Mesenchymal stem cell (in vitro differentiated cells and primary cell): ENCODE measurements around the gene DNPEP.

Source experiments
- DNase-seq: peaks from one replicate; pipeline ENCODE4 v3.0.0-alpha.2; 2013
- H2AFZ ChIP-seq: one replicate; pipeline ENCODE4 v1.6.1; 2013; ENCODE audit warnings: low read depth, mild to moderate bottlenecking, control low read depth, inconsistent platforms, low read length, moderate library complexity
- H2AK5ac ChIP-seq: 2 replicates; pipeline ENCODE4 v1.6.1; 2013; ENCODE audit warnings: low read length, moderate library complexity, mild to moderate bottlenecking, inconsistent platforms; ENCODE audit not compliant: severe bottlenecking
- H2BK120ac ChIP-seq: one replicate; pipeline ENCODE4 v1.6.1; 2013; ENCODE audit warnings: low read depth, mild to moderate bottlenecking, inconsistent platforms, low read length, moderate library complexity
- H2BK12ac ChIP-seq, 2 experiments: one replicate each; pipeline ENCODE4 v1.6.1; 2013; ENCODE audit warnings: inconsistent platforms in 2 of 2, low read length in 2 of 2, mild to moderate bottlenecking in 2 of 2, moderate library complexity in 2 of 2, control low read depth in 1 of 2
- H2BK15ac ChIP-seq: one replicate; pipeline ENCODE4 v1.6.1; 2013; ENCODE audit warnings: mild to moderate bottlenecking, low read depth, inconsistent platforms; ENCODE audit not compliant: poor library complexity, severe bottlenecking
- H2BK5ac ChIP-seq: 2 replicates; pipeline ENCODE4 v1.6.1; 2013; ENCODE audit warnings: low read depth, mild to moderate bottlenecking, low read length, control low read depth, inconsistent platforms; ENCODE audit not compliant: poor library complexity, severe bottlenecking
- H3K14ac ChIP-seq, 2 experiments: one replicate each; pipeline ENCODE4 v1.6.1; 2013; ENCODE audit warnings: inconsistent platforms in 2 of 2, low read length in 2 of 2, control low read depth in 1 of 2, mild to moderate bottlenecking in 1 of 2, moderate library complexity in 1 of 2
- H3K18ac ChIP-seq, 2 experiments: one replicate each; pipeline ENCODE4 v1.6.1; 2013; ENCODE audit warnings: inconsistent platforms in 2 of 2, low read length in 2 of 2, control low read depth in 1 of 2, low read depth in 1 of 2, mild to moderate bottlenecking in 1 of 2
- H3K23ac ChIP-seq, 2 experiments: one replicate each; pipeline ENCODE4 v1.6.1; 2013; ENCODE audit warnings: inconsistent platforms in 2 of 2, low read length in 2 of 2, mild to moderate bottlenecking in 2 of 2, moderate library complexity in 2 of 2, control low read depth in 1 of 2
- H3K27ac ChIP-seq: 2 replicates; pipeline ENCODE4 v1.5.1; 2013; ENCODE audit warnings: mild to moderate bottlenecking, moderate library complexity, low read length, control low read depth, inconsistent platforms; ENCODE audit not compliant: poor library complexity, severe bottlenecking
- H3K27me3 ChIP-seq, 2 experiments: 2 replicates each; pipeline versions ENCODE4 v1.6.1 to v1.7.0; 2013; ENCODE audit warnings: low read length in 2 of 2, mild to moderate bottlenecking in 2 of 2, moderate library complexity in 2 of 2, control low read depth in 1 of 2, inconsistent platforms in 1 of 2; ENCODE audit not compliant: control insufficient read depth in 1 of 2, insufficient read depth in 1 of 2
- H3K36me3 ChIP-seq, 2 experiments: 2 replicates each; pipeline versions ENCODE4 v1.6.1 to v1.7.0; 2013; ENCODE audit warnings: low read length in 2 of 2, control low read depth in 1 of 2, inconsistent platforms in 1 of 2, low read depth in 1 of 2, mild to moderate bottlenecking in 1 of 2; ENCODE audit not compliant: insufficient read depth in 2 of 2, control insufficient read depth in 1 of 2
- H3K4ac ChIP-seq, 2 experiments: one replicate each; pipeline ENCODE4 v1.6.1; 2013; ENCODE audit warnings: inconsistent platforms in 2 of 2, low read length in 2 of 2, mild to moderate bottlenecking in 2 of 2, moderate library complexity in 2 of 2, control low read depth in 1 of 2, low read depth in 1 of 2
- H3K4me1 ChIP-seq: 2 replicates; pipeline ENCODE4 v1.6.1; 2013; ENCODE audit warnings: low read depth, low read length, control low read depth; ENCODE audit not compliant: control insufficient read depth, insufficient read depth
- H3K4me2 ChIP-seq: 2 replicates; pipeline ENCODE4 v1.6.1; 2013; ENCODE audit warnings: low read length, mild to moderate bottlenecking, inconsistent platforms; ENCODE audit not compliant: poor library complexity, severe bottlenecking
- H3K4me3 ChIP-seq, 2 experiments: 2 replicates each; pipeline versions ENCODE4 v1.5.1 to v1.7.0; 2013; ENCODE audit warnings: low read length in 2 of 2, mild to moderate bottlenecking in 2 of 2, control low read depth in 1 of 2, low read depth in 1 of 2; ENCODE audit not compliant: insufficient read depth in 1 of 2
- H3K79me1 ChIP-seq: replicated peaks from 2 replicates; pipeline ENCODE4 v1.6.1; 2013; ENCODE audit warnings: mild to moderate bottlenecking, control low read depth, low read length, inconsistent platforms; ENCODE audit not compliant: poor library complexity, severe bottlenecking
- H3K9ac ChIP-seq: 2 replicates; pipeline ENCODE4 v1.7.0; 2013; ENCODE audit warnings: mild to moderate bottlenecking, low read length, moderate library complexity
- H3K9me3 ChIP-seq: 2 replicates; pipeline ENCODE4 v1.7.0; 2013; ENCODE audit warnings: mild to moderate bottlenecking, low read length; ENCODE audit not compliant: control insufficient read depth
- H4K8ac ChIP-seq: one replicate; pipeline ENCODE4 v1.6.1; 2013; ENCODE audit warnings: inconsistent platforms, mild to moderate bottlenecking, low read length, moderate library complexity
- H4K91ac ChIP-seq: one replicate; pipeline ENCODE4 v1.6.1; 2013; ENCODE audit warnings: mild to moderate bottlenecking, low read length, inconsistent platforms
- WGBS: methylation state at CpG from one replicate; pipeline ENCODE4 v1.1.7; 2013; ENCODE audit warnings: mixed read lengths; 5-methylcytosine and 5-hydroxymethylcytosine counted together

The DNPEP gene

GRCh38 chr2:219403861-219404260 is 16.1 kb upstream of the DNPEP start:
- Histone ChIP-seq H3K27ac (no peak overlapping the region), H3K18ac (peak overlapping the region in 1 of 2 experiments; percentile 26), H2BK12ac (no peak overlapping the region)

GRCh38 chr2:219402665-219403515 is 15.2 kb upstream of the DNPEP start:
- Histone ChIP-seq H3K4ac (no peak overlapping the region), H2BK5ac (no peak overlapping the region), H2BK12ac (peak overlapping the region in 1 of 2 experiments; percentile 60), H3K14ac (no peak overlapping the region), H2BK120ac (no peak overlapping the region), H2AK5ac (no peak overlapping the region), H3K27ac (no peak overlapping the region), H3K36me3 (no peaks in the 10 kb centered on the region), H3K23ac (no peak overlapping the region), H4K91ac (no peak overlapping the region), H2BK15ac (no peak overlapping the region), H3K9me3 (no peaks in the 10 kb centered on the region), H4K8ac (peak overlapping the region; percentile 66), H3K4me1 (peaks cover 13% of the 10 kb centered on the region), H2AFZ (peak overlapping the region; percentile 18), H3K79me1 (no peaks in the 10 kb centered on the region), H3K9ac (peak overlapping the region; percentile 17), H3K27me3 (no peaks in the 10 kb centered on the region), H3K4me3 (no peak overlapping the region), H3K4me2 (no peak overlapping the region), H3K18ac (peak overlapping the region in 1 of 2 experiments; percentile 60)
- peak; percentile 86 for DNase-seq
- WGBS, result 20% methylated on average over 10 of the region's 15 CpGs

More at GRCh38 chr2:219403861-219404260, 16.1 kb upstream of the DNPEP start:
- Histone ChIP-seq H3K23ac (no peak overlapping the region), H3K9ac (peak overlapping the region; percentile 22), H2BK120ac (no peak overlapping the region), H3K36me3 (no peaks in the 10 kb centered on the region), H4K91ac (no peak overlapping the region), H4K8ac (no peak overlapping the region), H3K14ac (no peak overlapping the region), H3K4ac (no peak overlapping the region), H3K79me1 (no peaks in the 10 kb centered on the region), H2BK15ac (no peak overlapping the region), H3K4me2 (no peak overlapping the region), H3K4me1 (peaks cover 21% of the 10 kb centered on the region), H3K9me3 (no peaks in the 10 kb centered on the region), H3K27me3 (no peaks in the 10 kb centered on the region), H2AFZ (no peak overlapping the region), H2BK5ac (no peak overlapping the region), H3K4me3 (no peak overlapping the region), H2AK5ac (no peak overlapping the region)
- DNase-seq, result no peak
- 94% methylated on average over 9 of the region's 9 CpGs for WGBS

DNA sequence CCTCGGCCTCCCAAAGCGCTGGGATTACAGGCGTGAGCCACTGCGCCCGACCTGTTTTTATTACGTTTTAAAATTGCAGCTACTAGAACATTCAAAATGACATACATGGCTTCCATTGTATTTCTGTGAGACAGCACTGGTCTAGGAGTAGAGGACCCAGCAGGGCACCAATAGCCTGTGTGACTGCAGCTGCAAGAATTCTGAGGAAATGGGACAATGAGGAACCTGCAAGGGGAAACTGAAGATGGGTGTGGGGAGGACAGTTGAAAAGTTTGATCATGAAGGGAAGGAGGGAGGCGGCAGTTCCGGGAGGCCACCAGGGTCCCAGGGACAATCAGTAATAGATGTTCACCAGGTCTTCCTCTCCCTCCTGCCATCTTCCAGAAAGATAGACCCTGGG is 13.9 kb upstream of the DNPEP start:
- H3K79me1 ChIP-seq, result no peaks in the 10 kb centered on the region
- no peak overlapping the region for H2BK5ac ChIP-seq
- H2BK12ac ChIP-seq, result no peak overlapping the region
- H3K18ac ChIP-seq, result no peak overlapping the region
- WGBS, result 94% methylated on average over 3 of the region's 8 CpGs
- no peak overlapping the region for H4K91ac ChIP-seq
- no peak overlapping the region for H3K4me2 ChIP-seq
- no peak overlapping the region for H3K9ac ChIP-seq
- H3K27me3 ChIP-seq, result no peaks in the 10 kb centered on the region
- H3K23ac ChIP-seq, result no peak overlapping the region
- peaks cover 6% of the 10 kb centered on the region for H3K4me1 ChIP-seq
- no peak overlapping the region for H2AK5ac ChIP-seq
- H3K9me3 ChIP-seq, result no peaks in the 10 kb centered on the region
- H3K4ac ChIP-seq, result no peak overlapping the region
- no peak overlapping the region for H3K27ac ChIP-seq
- no peak overlapping the region for H3K4me3 ChIP-seq
- no peak for DNase-seq
- no peak overlapping the region for H2BK120ac ChIP-seq
- no peak overlapping the region for H4K8ac ChIP-seq
- no peak overlapping the region for H3K14ac ChIP-seq
- no peak overlapping the region for H2AFZ ChIP-seq
- peak overlapping the region; percentile 62 for H2BK15ac ChIP-seq
- no peaks in the 10 kb centered on the region for H3K36me3 ChIP-seq

DNA sequence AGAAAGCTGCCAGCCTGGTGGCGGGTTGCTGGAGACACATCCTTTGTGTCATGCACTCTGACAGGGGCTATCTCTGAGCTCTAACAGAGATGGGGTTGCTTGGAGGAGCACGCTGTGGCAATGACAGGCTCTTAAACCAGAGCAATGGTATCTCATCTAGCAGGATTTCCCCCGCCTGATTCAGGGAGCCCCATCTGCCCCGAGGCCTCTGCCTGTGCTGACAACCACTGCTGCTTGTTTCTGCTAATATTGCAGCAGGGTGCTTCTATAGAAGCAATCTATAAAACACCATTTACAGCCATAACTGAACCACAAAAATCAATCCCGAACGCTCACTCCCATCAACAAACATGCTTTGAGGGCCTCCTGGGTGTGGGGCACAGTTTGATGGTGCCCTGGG is 12.8 kb upstream of the DNPEP start:
- Histone ChIP-seq H3K23ac (no peak overlapping the region), H3K4me2 (no peak overlapping the region), H2AFZ (no peak overlapping the region), H4K8ac (peak overlapping the region; percentile 30), H3K9me3 (no peaks in the 10 kb centered on the region), H2BK12ac (peak overlapping the region in 1 of 2 experiments; percentile 87), H4K91ac (peak overlapping the region; percentile 7), H3K27ac (no peak overlapping the region), H2BK5ac (no peak overlapping the region), H3K14ac (no peak overlapping the region), H3K36me3 (no peaks in the 10 kb centered on the region), H3K9ac (no peak overlapping the region), H2AK5ac (no peak overlapping the region), H3K4me3 (no peak overlapping the region), H3K4ac (no peak overlapping the region), H3K18ac (peak overlapping the region in 1 of 2 experiments; percentile 49), H2BK15ac (peak overlapping the region; percentile 44), H2BK120ac (no peak overlapping the region), H3K27me3 (no peaks in the 10 kb centered on the region), H3K4me1 (peaks cover 5% of the 10 kb centered on the region), H3K79me1 (no peaks in the 10 kb centered on the region)
- 52% methylated on average over 4 of the region's 6 CpGs for WGBS
- DNase-seq, result no peak
